GM12891 (cell line): Measurements from ENCODE around the gene GLUD1.
"Not testable (repeated sequence)": the region's sequence is repeated elsewhere in the genome, so short reads cannot be mapped to it uniquely, and the experiment has no call there.

ENCODE experiments used
- DNase-seq: peaks from one replicate; pipeline ENCODE4 v3.0.0; 2011; ENCODE audit warnings: low spot score; ENCODE audit not compliant: insufficient read length
- FAIRE-seq: peaks from 2 replicates; lab custom pipeline; 2011; peaks lifted over from hg19 to GRCh38; lab: Jason Lieb, UNC
- PAX5 ChIP-seq: IDR thresholded peaks from 2 replicates; pipeline ENCODE4 v1.6.1; 2011; ENCODE audit warnings: low read length, moderate library complexity, mild to moderate bottlenecking; ENCODE audit not compliant: insufficient read depth, severe bottlenecking
- POLR2A ChIP-seq: IDR thresholded peaks from 2 replicates; pipeline ENCODE4 v1.6.1; 2011; ENCODE audit warnings: low read depth, low read length, control low read depth
- POLR2AphosphoS5 ChIP-seq: IDR thresholded peaks from 2 replicates; pipeline ENCODE4 v1.6.1; 2011; ENCODE audit warnings: low read depth, low read length, control low read depth
- POU2F2 ChIP-seq: IDR thresholded peaks from 2 replicates; pipeline ENCODE4 v1.6.1; 2011; ENCODE audit warnings: low read depth, mild to moderate bottlenecking, control low read depth, low read length, moderate library complexity
- SPI1 ChIP-seq: IDR thresholded peaks from 2 replicates; pipeline ENCODE4 v1.6.1; 2011; ENCODE audit warnings: low read depth, low read length, control low read depth
- TAF1 ChIP-seq: IDR thresholded peaks from 2 replicates; pipeline ENCODE4 v1.6.1; 2011; ENCODE audit warnings: low read depth, low read length, control low read depth

Gene GLUD1

GRCh38 chr10:87085537-87085936 is 9.1 kb downstream of the GLUD1 start:
- TF ChIP-seq SPI1 (no peak), PAX5 (no peak), TAF1 (no peak), POLR2AphosphoS5 (no peak), POLR2A (no peak), POU2F2 (no peak)
- FAIRE-seq (no peak), DNase-seq (no peak)

DNA sequence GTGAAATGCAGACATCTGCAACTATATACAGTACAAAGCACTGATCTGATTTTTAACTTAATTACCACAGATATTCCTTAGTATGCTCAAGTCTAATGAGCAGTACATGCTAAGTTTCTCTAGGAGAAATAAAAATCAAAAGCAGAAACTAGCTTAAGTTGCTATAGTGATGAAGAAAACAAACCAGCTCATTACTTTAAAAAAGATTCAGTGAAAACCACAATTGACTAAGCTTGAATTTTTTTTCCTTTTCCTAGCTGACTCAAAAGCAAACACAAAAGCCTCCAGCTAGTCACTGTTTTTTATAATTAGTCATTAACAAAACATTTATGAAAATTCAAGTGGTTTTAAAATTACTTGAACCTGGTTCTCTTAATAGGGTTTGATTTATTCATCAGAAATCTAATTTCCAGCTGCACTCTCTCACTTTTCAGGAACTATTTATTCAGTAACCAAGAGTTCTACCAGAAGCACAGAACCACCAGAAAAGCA is 10.3 kb downstream of the GLUD1 start:
- FAIRE-seq, DNase-seq: not testable (repeated sequence)

DNA sequence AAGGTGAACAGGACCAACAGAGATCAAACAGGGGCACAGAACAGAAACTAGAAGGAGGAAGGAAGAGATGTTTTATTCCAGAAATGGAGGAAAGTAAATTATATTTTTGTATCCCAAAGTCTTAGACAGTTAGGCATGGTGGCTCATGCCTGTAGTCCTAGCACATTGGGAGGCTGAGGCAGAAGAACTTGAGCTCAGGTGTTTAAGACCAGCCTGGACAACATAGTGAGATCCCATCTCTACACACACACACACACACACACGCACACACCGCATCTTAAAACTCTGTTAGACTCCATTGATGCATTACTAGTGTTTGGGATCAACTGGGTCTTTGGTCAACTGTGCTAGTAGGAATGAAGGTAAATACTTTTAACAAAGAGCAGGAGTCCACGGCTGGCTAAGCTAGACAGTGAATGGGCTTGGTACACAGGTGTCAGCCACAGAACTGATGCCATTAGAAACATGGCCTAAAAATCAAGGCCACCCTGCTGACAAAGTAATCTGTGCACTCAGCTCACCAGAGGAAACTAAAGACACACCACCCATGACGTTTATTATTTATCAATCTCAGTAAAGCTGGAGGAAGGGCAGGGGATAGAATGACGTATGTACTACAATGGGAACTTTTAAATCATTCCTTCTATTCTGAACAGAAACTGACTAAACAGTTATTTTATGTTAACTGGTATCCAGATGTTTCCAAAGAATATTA is 10.9 kb downstream of the GLUD1 start:
- peak; percentile 26 for FAIRE-seq
- DNase-seq = not testable (repeated sequence)

DNA sequence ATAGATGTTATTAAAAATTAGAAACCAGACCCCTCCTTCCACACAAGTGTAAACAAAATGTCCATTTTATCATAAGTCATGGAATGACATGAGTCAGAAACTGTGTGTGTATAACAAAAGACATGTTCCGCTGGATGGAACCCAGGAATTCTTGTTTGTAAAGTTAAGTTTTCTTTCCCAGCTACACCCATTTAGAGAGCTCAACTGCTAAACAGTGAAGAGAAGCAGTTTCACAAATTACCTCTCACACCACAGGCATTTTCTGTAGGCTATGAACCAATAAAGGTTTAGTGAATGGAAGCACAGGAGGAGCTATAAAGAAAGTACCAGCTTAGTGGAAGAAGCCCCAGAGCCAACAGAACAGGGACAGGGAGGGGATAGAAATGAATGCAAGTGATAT is 12.4 kb downstream of the GLUD1 start:
- FAIRE-seq, DNase-seq: not testable (repeated sequence)

- not testable (repeated sequence) for DNase-seq, FAIRE-seq
Measured at GRCh38 chr10:87081574-87081973, 13.1 kb downstream of the GLUD1 start.

- FAIRE-seq, DNase-seq: not testable (repeated sequence)
Measured at GRCh38 chr10:87080621-87081020, 14.0 kb downstream of the GLUD1 start.

DNA sequence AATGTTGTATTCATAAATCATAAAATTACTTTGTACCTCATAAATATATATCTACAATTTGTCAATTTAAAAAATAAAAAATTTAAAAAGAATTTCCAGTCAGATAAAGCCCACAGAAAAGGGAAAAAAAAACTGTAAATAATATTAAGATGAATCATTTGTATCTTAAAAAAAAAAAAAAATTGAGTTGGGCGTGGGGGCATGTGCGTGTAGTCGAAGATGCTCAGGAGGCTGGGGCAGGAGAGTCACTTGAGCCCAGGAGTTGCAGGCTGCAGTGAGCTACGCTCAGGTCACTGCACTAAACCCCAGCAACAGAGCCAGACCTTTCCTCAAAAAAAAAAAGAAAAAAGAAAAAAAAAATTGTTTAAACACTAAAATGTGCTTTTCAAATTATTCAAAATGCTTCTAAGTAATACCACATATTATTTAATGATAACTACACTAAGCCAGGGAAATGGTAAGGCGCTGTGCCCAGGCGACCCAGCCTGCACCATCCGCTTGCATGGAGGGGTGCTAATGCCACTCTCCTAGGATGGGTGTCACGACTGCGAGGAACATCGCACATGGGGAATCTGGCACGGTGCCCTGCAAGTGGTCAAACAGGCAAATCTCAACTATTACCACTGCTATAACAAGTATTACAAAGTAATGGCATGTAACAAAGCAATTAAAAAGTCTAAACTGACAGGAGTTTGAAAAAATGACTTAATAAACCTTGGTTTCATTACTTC is 15.4 kb downstream of the GLUD1 start:
- no peak for FAIRE-seq
- no peak for DNase-seq
- TF ChIP-seq PAX5 (no peak), POU2F2 (no peak), POLR2A (no peak), TAF1 (no peak), SPI1 (no peak), POLR2AphosphoS5 (no peak)

DNA sequence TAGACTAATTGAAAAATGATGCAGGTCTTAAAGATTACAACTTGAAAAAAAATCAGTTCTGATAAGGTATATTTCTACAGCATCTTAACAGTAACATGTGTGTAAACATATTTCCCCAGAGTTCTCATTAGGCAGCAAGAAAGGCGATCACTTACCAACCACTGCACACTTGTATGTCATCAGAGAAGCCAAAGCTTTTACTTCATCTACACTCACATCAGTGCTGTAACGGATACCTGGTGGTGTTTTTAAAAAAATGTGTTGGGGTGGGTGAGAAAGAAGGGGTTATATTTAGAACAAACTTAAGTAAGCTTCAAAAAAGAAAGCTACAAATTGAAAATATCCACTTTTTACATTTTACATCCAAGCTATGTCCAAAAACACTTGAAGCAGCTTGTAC is 18.2 kb downstream of the GLUD1 start:
- DNase-seq, FAIRE-seq: not testable (repeated sequence)

GRCh38 chr10:87072449-87072848 is 22.2 kb downstream of the GLUD1 start:
- TF ChIP-seq SPI1 = no peak
- TF ChIP-seq POLR2A = no peak
- TF ChIP-seq TAF1 = no peak
- no peak for TF ChIP-seq PAX5
- TF ChIP-seq POLR2AphosphoS5 = no peak
- TF ChIP-seq POU2F2 = no peak
- DNase-seq (no peak), FAIRE-seq (no peak)

DNA sequence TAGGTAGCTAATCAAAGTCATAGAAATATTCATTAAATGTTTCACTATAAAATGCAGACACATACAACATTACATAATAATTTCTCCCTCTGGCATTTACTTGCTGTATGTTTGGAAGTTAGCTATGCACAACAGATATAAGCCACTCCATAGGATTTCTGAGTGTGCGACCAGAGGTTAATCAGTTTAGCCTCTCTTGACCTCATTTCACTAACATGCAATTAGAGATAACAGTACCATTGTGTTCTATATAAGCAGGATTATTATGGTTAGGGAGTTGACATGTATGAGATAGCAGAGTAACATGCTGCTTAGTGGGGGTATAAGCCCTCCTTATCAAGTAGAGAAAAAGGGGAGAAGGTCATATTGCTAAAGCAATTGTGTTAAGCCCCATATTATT is 26.4 kb downstream of the GLUD1 start:
- DNase-seq (no peak), FAIRE-seq (peak; percentile 43)
- TF ChIP-seq TAF1 (no peak), SPI1 (no peak), POU2F2 (no peak), POLR2A (no peak), PAX5 (no peak)

- no peak for DNase-seq
- TF ChIP-seq TAF1 (no peak), PAX5 (no peak), SPI1 (no peak), POLR2A (no peak)
- no peak for FAIRE-seq
Measured at GRCh38 chr10:87066865-87067264, 27.8 kb downstream of the GLUD1 start.
